ENCODE data around the gene LCN15. TPM values are rescaled to one million over a fixed set of nuclear protein-coding genes. Genes with fewer than 3 reads are reported as not detected.

Gene LCN15
- total and polyA plus RNA-seq, 10 donors = 0.35 TPM; not detected in 9

DNA sequence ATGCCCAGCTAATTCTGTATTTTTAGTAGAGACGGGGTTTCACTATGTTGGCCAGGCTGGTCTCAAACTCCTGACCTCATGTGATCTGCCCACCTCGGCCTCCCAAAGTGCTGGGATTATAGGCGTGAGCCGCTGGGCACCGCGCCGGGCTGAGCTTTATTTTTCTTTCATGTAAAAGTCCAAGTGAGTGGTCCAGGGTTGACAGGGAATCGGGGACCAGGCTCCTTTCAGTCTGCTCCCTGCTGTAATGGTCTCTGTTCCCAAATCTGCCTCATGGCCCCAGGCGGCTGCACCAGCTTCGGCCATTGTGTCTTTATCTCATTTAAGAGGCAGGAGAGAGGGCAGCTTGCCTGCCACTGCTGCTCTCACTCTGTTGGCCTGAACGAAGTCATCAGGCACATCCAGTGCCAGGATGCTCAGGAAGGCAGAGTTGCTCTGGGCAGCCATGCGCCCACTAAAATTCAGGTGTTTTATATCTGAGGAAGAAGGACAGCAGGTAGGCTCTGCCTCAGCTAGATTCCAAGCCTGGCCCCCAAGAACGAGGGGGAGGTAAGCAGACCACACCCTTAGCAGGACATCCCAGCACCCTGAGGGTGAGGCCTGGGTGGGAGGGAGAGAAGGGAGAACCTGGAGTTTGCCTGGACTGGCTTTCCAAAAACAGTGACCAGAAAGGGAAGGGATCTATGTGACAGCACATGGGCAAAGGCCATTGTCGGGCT lies 30.1 kb upstream of the LCN15 start:
- DNase-seq = no peak
- peaks cover 0 to 26% (median 4%) of the 10 kb centered on the region in 6 donors for H3K36me3 ChIP-seq
- H3K4me1 ChIP-seq = peaks cover 14 to 73% (median 37%) of the 10 kb centered on the region in 6 donors
- no peaks in the 10 kb centered on the region for H3K9me3 ChIP-seq
- 87 to 93% (median 93%) methylated on average over 14 of the region's 14 CpGs for WGBS, 5 donors
- H3K27ac ChIP-seq = no peak overlapping the region
- no peak overlapping the region for H3K4me3 ChIP-seq
- peaks cover 0 to 36% (median 13%) of the 10 kb centered on the region in 7 donors for H3K27me3 ChIP-seq (replicated peaks in 1 of 7)
- TF ChIP-seq, protein P1, sequence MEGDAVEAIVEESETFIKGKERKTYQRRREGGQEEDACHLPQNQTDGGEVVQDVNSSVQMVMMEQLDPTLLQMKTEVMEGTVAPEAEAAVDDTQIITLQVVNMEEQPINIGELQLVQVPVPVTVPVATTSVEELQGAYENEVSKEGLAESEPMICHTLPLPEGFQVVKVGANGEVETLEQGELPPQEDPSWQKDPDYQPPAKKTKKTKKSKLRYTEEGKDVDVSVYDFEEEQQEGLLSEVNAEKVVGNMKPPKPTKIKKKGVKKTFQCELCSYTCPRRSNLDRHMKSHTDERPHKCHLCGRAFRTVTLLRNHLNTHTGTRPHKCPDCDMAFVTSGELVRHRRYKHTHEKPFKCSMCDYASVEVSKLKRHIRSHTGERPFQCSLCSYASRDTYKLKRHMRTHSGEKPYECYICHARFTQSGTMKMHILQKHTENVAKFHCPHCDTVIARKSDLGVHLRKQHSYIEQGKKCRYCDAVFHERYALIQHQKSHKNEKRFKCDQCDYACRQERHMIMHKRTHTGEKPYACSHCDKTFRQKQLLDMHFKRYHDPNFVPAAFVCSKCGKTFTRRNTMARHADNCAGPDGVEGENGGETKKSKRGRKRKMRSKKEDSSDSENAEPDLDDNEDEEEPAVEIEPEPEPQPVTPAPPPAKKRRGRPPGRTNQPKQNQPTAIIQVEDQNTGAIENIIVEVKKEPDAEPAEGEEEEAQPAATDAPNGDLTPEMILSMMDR (IDR thresholded peaks at IDR 0.05 in 8 of 11, conservative IDR thresholded peaks at IDR 0.05 in 3 of 11) = no peak
- TF ChIP-seq POLR2AphosphoS5 (IDR thresholded peaks at IDR 0.05) (no peak), POLR2A (IDR thresholded peaks at IDR 0.05) (no peak)
- intact Hi-C loops (cut with DNase I; ENCODE audit: low total_unique reads) = no loop called here

DNA sequence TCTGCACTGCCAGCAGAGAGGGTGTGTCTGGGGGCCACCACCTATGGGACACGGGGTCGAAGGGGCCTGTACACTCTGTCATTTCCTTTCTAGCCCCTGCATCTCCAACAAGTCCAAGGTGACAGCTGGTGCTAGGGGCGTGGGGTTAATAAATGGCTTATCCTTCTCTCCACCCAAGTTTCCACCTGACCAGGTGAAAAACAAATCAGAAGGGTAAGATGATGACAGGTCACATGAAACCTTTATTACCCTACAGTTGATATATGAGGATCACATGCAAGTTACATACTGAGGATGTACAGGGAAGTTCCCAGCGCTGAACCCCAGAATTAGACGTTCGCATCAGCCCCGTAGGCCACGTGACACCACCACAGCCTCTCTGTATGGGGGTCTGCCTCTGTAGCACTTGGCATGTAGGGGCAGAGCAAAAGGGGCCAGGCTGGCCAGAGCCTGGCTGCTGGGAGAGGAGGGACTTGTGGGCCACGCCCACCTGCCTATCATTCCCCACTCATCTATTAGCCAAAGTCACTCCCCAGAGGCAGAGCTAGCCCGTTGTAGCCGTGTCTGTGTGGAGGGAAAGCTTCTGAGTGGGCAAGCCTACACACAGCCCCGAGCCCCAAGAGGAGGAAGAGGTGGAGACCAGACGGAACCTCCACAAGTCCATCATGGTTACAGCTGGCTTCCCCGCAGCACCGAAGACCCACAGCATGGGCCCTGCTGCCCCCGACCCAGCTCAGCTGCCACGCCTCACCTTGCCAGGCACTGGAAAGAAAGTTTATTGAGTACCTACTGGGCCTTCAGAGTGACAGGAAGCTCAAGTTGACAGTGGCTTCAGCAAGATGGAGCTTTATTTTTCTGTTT lies 29.0 kb upstream of the LCN15 start:
- H3K9me3 ChIP-seq = no peaks in the 10 kb centered on the region
- H3K4me1 ChIP-seq = peaks cover 13 to 70% (median 30%) of the 10 kb centered on the region in 6 donors
- WGBS, 5 donors = 76 to 88% (median 83%) methylated on average over 14 to 17 of the region's 17 CpGs
- TF ChIP-seq, protein P1 (IDR thresholded peaks at IDR 0.05 in 8 of 11, conservative IDR thresholded peaks at IDR 0.05 in 3 of 11) = no peak
- peak overlapping the region in 1 of 8 donors; percentile 2 for H3K27ac ChIP-seq
- peaks cover 0 to 25% (median 1%) of the 10 kb centered on the region in 7 donors for H3K27me3 ChIP-seq (replicated peaks in 1 of 7)
- no peak overlapping the region for H3K4me3 ChIP-seq
- intact Hi-C loops (cut with DNase I; ENCODE audit: low total_unique reads) = no loop called here
- peaks cover 0 to 26% (median 4%) of the 10 kb centered on the region in 6 donors for H3K36me3 ChIP-seq
- no peak for DNase-seq

DNA sequence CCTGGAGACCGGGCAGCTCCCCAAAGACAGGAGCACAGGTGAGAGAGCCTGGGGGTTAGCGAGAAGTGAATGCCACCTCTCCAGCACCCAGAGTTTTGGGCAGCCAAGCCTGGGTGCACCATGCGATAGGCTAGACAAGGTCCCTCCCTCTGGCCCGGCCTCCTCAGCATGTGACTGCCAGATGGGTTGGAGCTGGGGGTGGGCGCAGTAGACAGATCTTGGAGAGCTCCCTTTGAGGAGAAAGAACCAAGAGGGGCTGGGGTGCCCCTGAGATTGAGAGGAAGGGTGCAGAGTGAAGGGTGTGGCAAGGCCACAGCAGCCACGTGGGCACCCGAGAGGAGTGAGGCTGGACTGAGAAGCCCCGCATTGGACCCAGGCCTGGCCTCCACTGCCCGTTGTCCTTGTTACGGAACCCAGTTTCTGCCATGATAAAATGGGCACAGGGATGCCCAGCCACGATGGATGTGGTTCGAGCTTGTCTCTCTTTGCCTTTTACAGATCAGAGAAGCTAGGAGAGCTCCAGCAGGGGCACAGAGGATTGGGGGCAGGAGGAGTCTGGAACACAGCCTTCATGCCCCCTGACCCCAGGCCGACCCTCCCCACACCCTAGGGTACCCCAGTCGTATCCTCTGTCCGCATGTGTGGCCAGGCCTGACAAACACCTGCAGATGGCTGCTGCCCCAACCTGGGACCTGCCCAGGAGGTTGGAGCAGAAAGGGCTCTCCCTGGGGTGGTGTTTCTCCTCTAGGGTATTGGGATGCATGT lies 28.2 kb upstream of the LCN15 start:
- Histone ChIP-seq H3K36me3 (peaks cover 0 to 26% (median 4%) of the 10 kb centered on the region in 6 donors), H3K27ac (peak overlapping the region in 7 of 8 donors; percentile 91 to 98 (median 96)), H3K4me1 (peaks cover 13 to 78% (median 35%) of the 10 kb centered on the region in 6 donors), H3K4me3 (peak overlapping the region in 5 of 8 donors; percentile 49 to 83 (median 58)), H3K27me3 (replicated peaks in 1 of 7) (peaks cover 0 to 17% (median 0%) of the 10 kb centered on the region in 7 donors), H3K9me3 (no peaks in the 10 kb centered on the region)
- intact Hi-C loops (cut with DNase I; ENCODE audit: low total_unique reads) = no loop called here
- peak; percentile 86 for DNase-seq
- TF ChIP-seq, protein P1 (IDR thresholded peaks at IDR 0.05 in 8 of 11, conservative IDR thresholded peaks at IDR 0.05 in 3 of 11) = no peak
- TF ChIP-seq POLR2AphosphoS5 (IDR thresholded peaks at IDR 0.05) (no peak), POLR2A (IDR thresholded peaks at IDR 0.05) (no peak)
- WGBS, 5 donors = 66 to 82% (median 76%) methylated on average over 12 to 15 of the region's 15 CpGs
